HepG2 (cell line): ENCODE data around the gene EP300. TPM values are rescaled to one million over a fixed set of nuclear protein-coding genes. Genes with fewer than 3 reads are reported as not detected.

Experiments used
- CREM ChIP-seq, 2 experiments: sonication (generic) in 1 of 2; formaldehyde crosslinking in 1 of 2; IDR thresholded peaks; 2 replicates each; pipeline versions ENCODE4 v1.4.0 to v1.6.1; 2016 to 2020; ENCODE audit warnings: antibody characterized with exemption in 1 of 2, mild to moderate bottlenecking in 1 of 2, missing genetic modification reagents in 1 of 2
- HMG20A ChIP-seq: IDR thresholded peaks from 2 replicates; pipeline ENCODE4 v1.6.1; 2016; ENCODE audit warnings: borderline replicate concordance
- HOXA5 ChIP-seq: sonication (generic); formaldehyde crosslinking; IDR thresholded peaks from 2 replicates; pipeline ENCODE4 v1.4.0; 2020; ENCODE audit warnings: missing genetic modification reagents
- NR2C2 ChIP-seq: sonication (generic); formaldehyde crosslinking; IDR thresholded peaks from 2 replicates; pipeline ENCODE4 v1.4.0; 2020; ENCODE audit warnings: missing genetic modification reagents, mild to moderate bottlenecking, moderate library complexity, borderline replicate concordance
- SALL1 ChIP-seq: sonication (generic); formaldehyde crosslinking; IDR thresholded peaks from 2 replicates; pipeline ENCODE4 v1.8.0; 2022; ENCODE audit warnings: mild to moderate bottlenecking, missing genetic modification reagents
- SNRNP70 ChIP-seq: fragments of 200-400 bp; formaldehyde crosslinking; IDR thresholded peaks from 2 replicates; pipeline ENCODE4 v1.6.1; 2017; ENCODE audit warnings: mild to moderate bottlenecking, low read depth, low read length, moderate library complexity
- SP5 ChIP-seq: IDR thresholded peaks from 2 replicates; pipeline ENCODE4 v1.6.1; 2016; ENCODE audit warnings: low read depth, borderline replicate concordance
- ZNF180 ChIP-seq: sonication (generic); formaldehyde crosslinking; IDR thresholded peaks from 2 replicates; pipeline ENCODE4 v1.4.0; 2020; ENCODE audit warnings: low read depth, missing genetic modification reagents, borderline replicate concordance
- ZNF253 ChIP-seq: sonication (generic); formaldehyde crosslinking; IDR thresholded peaks from 2 replicates; pipeline ENCODE4 v1.8.0; 2022; ENCODE audit warnings: mild to moderate bottlenecking, missing genetic modification reagents, borderline replicate concordance
- ZNF558 ChIP-seq: sonication (generic); formaldehyde crosslinking; IDR thresholded peaks from 2 replicates; pipeline ENCODE4 v1.9.0; 2022; ENCODE audit warnings: mild to moderate bottlenecking, missing genetic modification reagents, borderline replicate concordance
- polyA plus RNA-seq, 8 experiments: library from polyadenylated mRNA; depleted of rRNA in 3 of 8; stranded (reverse) in 7 of 8; unstranded in 1 of 8; fragments of >200 nt; fragmentation: Illumina TruSeq in 4 of 8; extraction: Trizol in 4 of 8; gene quantifications; 2 replicates each; pipeline versions ENCODE4 v1.2.1 to v1.2.3, GENCODE V29; 2011 to 2016; ENCODE audit warnings: low read depth in 4 of 8, missing spikeins in 1 of 8, mixed read lengths in 1 of 8; ENCODE audit not compliant: insufficient read depth in 1 of 8
- total RNA-seq, 5 experiments: library from RNA; depleted of rRNA; stranded (reverse); fragments of >200 nt; fragmentation: Illumina TruSeq; extraction: Trizol; gene quantifications; 2 replicates each; pipeline ENCODE4 v1.2.3, GENCODE V29; 2016; ENCODE audit warnings: low read depth in 1 of 5
- TF ChIP-seq, protein P1 (sequence below): IDR thresholded peaks from 2 replicates; pipeline ENCODE4 v1.6.1; 2016; ENCODE audit warnings: low read depth
- TF ChIP-seq, protein P2 (sequence below): sonication (generic); formaldehyde crosslinking; IDR thresholded peaks from 2 replicates; pipeline ENCODE4 v1.5.1; 2020; ENCODE audit warnings: missing genetic modification reagents, mild to moderate bottlenecking, borderline replicate concordance
- TF ChIP-seq, protein P3 (sequence below): sonication (generic); formaldehyde crosslinking; IDR thresholded peaks from 2 replicates; pipeline ENCODE4 v1.4.0; 2020; ENCODE audit warnings: missing genetic modification reagents, borderline replicate concordance
- TF ChIP-seq, protein P4 (sequence below): sonication (generic); formaldehyde crosslinking; IDR thresholded peaks from 2 replicates; pipeline ENCODE4 v1.4.0; 2020; ENCODE audit warnings: mild to moderate bottlenecking, missing genetic modification reagents
- TF ChIP-seq, protein P5 (sequence below): sonication (generic); formaldehyde crosslinking; IDR thresholded peaks from 2 replicates; pipeline ENCODE4 v1.4.0; 2020; ENCODE audit warnings: mild to moderate bottlenecking, missing genetic modification reagents, borderline replicate concordance

EP300 gene
- total and polyA plus RNA-seq, 2 of the 13 experiments (the other 11 are each of a cell fraction or from before 2014, with no cell fraction given), result 13.6 to 14.9 TPM

DNA sequence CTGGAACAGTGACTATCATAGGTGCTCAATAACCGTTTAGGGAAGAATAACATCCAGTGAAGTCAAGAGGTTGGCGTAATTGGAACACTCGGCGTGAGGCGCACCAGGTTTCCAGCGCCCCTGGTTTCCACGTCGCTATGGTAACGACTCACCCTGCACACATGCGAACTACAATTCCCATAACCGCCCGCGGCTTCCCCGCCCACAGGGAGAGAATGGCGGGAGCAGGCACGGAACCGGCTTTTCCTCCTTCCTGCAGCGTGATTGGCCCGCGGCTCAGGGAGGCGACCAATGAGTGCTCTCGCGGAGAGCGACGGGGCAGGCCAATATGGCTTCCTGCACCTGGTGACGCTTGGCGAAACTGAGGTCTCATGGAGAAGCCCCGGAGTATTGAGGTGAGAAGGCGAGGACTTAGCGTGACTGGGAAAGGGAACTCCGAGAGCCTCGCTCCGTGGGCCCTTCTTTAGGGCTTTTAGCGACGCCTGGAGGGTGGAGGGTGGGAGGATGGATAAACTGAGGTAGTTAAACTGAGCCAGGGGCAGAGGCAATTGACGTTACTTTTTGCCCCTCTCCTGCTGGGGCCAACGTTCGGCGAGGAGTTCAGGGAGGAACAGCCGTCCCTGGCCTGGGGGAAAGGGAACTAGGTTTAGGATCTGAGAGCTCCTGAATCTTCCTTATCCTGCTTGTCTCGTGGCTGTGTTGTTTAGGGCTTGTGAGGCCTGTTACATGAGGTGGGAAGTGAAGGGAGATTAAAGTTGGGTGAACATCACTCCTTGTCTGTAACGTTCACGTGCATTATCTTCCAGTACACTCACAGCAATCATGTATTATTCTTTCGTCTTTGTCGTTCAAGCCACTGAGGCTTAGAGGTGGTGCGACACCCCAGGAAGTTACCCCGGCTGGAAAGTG is 112.9 kb downstream of the EP300 start, which contains the start of gene L3MBTL2 (continued):
- TF ChIP-seq, protein P1, sequence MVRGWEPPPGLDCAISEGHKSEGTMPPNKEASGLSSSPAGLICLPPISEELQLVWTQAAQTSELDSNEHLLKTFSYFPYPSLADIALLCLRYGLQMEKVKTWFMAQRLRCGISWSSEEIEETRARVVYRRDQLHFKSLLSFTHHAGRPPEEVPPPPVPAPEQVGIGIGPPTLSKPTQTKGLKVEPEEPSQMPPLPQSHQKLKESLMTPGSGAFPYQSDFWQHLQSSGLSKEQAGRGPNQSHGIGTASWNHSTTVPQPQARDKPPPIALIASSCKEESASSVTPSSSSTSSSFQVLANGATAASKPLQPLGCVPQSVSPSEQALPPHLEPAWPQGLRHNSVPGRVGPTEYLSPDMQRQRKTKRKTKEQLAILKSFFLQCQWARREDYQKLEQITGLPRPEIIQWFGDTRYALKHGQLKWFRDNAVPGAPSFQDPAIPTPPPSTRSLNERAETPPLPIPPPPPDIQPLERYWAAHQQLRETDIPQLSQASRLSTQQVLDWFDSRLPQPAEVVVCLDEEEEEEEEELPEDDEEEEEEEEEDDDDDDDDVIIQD (CRISPR knock-in tag), result no peak
- peak; percentile 78 for TF ChIP-seq SALL1
- TF ChIP-seq HMG20A (CRISPR knock-in tag), result no peak
- peak; percentile 91 for TF ChIP-seq CREM (IDR thresholded peaks at IDR 0.05)
- no peak for TF ChIP-seq CREM (CRISPR knock-in tag; IDR thresholded peaks at IDR 0.05)
- TF ChIP-seq ZNF180 (CRISPR knock-in tag), result no peak
- peak; percentile 78 for TF ChIP-seq NR2C2 (CRISPR knock-in tag)
- 0 out of 2 replicates have a peak, but pooled peaks have one; percentile 19 for TF ChIP-seq HOXA5
- TF ChIP-seq, protein P2, sequence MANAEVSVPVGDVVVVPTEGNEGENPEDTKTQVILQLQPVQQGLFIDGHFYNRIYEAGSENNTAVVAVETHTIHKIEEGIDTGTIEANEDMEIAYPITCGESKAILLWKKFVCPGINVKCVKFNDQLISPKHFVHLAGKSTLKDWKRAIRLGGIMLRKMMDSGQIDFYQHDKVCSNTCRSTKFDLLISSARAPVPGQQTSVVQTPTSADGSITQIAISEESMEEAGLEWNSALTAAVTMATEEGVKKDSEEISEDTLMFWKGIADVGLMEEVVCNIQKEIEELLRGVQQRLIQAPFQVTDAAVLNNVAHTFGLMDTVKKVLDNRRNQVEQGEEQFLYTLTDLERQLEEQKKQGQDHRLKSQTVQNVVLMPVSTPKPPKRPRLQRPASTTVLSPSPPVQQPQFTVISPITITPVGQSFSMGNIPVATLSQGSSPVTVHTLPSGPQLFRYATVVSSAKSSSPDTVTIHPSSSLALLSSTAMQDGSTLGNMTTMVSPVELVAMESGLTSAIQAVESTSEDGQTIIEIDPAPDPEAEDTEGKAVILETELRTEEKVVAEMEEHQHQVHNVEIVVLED (CRISPR knock-in tag), result peak; percentile 84
- no peak; the same call in 1 of the 2 replicates for TF ChIP-seq ZNF558 (CRISPR knock-in tag)
- TF ChIP-seq, protein P3, sequence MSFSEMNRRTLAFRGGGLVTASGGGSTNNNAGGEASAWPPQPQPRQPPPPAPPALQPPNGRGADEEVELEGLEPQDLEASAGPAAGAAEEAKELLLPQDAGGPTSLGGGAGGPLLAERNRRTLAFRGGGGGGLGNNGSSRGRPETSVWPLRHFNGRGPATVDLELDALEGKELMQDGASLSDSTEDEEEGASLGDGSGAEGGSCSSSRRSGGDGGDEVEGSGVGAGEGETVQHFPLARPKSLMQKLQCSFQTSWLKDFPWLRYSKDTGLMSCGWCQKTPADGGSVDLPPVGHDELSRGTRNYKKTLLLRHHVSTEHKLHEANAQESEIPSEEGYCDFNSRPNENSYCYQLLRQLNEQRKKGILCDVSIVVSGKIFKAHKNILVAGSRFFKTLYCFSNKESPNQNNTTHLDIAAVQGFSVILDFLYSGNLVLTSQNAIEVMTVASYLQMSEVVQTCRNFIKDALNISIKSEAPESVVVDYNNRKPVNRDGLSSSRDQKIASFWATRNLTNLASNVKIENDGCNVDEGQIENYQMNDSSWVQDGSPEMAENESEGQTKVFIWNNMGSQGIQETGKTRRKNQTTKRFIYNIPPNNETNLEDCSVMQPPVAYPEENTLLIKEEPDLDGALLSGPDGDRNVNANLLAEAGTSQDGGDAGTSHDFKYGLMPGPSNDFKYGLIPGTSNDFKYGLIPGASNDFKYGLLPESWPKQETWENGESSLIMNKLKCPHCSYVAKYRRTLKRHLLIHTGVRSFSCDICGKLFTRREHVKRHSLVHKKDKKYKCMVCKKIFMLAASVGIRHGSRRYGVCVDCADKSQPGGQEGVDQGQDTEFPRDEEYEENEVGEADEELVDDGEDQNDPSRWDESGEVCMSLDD, result no peak
- TF ChIP-seq, protein P4, sequence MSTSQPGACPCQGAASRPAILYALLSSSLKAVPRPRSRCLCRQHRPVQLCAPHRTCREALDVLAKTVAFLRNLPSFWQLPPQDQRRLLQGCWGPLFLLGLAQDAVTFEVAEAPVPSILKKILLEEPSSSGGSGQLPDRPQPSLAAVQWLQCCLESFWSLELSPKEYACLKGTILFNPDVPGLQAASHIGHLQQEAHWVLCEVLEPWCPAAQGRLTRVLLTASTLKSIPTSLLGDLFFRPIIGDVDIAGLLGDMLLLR (CRISPR knock-in tag), result 0 out of 2 replicates have a peak, but pooled peaks have one; percentile 45
- TF ChIP-seq SP5, result peak; percentile 96
- TF ChIP-seq, protein P5, sequence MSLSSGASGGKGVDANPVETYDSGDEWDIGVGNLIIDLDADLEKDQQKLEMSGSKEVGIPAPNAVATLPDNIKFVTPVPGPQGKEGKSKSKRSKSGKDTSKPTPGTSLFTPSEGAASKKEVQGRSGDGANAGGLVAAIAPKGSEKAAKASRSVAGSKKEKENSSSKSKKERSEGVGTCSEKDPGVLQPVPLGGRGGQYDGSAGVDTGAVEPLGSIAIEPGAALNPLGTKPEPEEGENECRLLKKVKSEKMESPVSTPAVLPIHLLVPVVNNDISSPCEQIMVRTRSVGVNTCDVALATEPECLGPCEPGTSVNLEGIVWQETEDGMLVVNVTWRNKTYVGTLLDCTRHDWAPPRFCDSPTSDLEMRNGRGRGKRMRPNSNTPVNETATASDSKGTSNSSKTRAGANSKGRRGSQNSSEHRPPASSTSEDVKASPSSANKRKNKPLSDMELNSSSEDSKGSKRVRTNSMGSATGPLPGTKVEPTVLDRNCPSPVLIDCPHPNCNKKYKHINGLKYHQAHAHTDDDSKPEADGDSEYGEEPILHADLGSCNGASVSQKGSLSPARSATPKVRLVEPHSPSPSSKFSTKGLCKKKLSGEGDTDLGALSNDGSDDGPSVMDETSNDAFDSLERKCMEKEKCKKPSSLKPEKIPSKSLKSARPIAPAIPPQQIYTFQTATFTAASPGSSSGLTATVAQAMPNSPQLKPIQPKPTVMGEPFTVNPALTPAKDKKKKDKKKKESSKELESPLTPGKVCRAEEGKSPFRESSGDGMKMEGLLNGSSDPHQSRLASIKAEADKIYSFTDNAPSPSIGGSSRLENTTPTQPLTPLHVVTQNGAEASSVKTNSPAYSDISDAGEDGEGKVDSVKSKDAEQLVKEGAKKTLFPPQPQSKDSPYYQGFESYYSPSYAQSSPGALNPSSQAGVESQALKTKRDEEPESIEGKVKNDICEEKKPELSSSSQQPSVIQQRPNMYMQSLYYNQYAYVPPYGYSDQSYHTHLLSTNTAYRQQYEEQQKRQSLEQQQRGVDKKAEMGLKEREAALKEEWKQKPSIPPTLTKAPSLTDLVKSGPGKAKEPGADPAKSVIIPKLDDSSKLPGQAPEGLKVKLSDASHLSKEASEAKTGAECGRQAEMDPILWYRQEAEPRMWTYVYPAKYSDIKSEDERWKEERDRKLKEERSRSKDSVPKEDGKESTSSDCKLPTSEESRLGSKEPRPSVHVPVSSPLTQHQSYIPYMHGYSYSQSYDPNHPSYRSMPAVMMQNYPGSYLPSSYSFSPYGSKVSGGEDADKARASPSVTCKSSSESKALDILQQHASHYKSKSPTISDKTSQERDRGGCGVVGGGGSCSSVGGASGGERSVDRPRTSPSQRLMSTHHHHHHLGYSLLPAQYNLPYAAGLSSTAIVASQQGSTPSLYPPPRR (CRISPR knock-in tag), result peak; percentile 21; the same call in 1 of the 2 replicates
- TF ChIP-seq ZNF253, result no peak
- no peak for TF ChIP-seq SNRNP70
